Body of pancreas (tissue), 4 donors: ENCODE results near the gene CCR1. TPM values are rescaled to one million over a fixed set of nuclear protein-coding genes. Genes with fewer than 3 reads are reported as not detected.

Experiments
- ATAC-seq: fragments of 150-250 bp; one replicate; pipeline ENCODE4 v1.9.1; 2016
- DNase-seq, 4 donors: peaks; one replicate each; pipeline ENCODE4 v3.0.0-alpha.2; 2019
- H3K27ac ChIP-seq, 4 donors: fragments of 200-600 bp; sonication (generic); 1 replicate in 3 of 4; 2 replicates in 1 of 4; pipeline versions ENCODE4 v1.5.1 to v1.6.1; 2016 to 2019; ENCODE audit warnings: mild to moderate bottlenecking in 1 of 4, mixed read lengths in 1 of 4, moderate library complexity in 1 of 4
- H3K27me3 ChIP-seq, 2 donors: fragments of 200-600 bp; sonication (generic); one replicate each; pipeline ENCODE4 v1.6.0; 2016; ENCODE audit warnings: mild to moderate bottlenecking in 1 of 2
- H3K36me3 ChIP-seq, 2 donors: fragments of 200-600 bp; sonication (generic); replicated peaks in 1 of 2; 2 replicates each; pipeline ENCODE4 v1.5.1; 2016; ENCODE audit warnings: low read depth in 2 of 2; ENCODE audit not compliant: insufficient read depth in 1 of 2
- H3K4me1 ChIP-seq: fragments of 200-600 bp; sonication (generic); one replicate; pipeline ENCODE4 v1.6.0; 2016
- H3K4me3 ChIP-seq, 2 donors: fragments of 200-600 bp; sonication (generic); 1 replicate in 1 of 2; 2 replicates in 1 of 2; pipeline ENCODE4 v1.5.1; 2016 to 2019
- H3K9me3 ChIP-seq, 3 donors: fragments of 200-600 bp; sonication (generic); 1 replicate in 2 of 3; 2 replicates in 1 of 3; pipeline ENCODE4 v1.5.1; 2016
- CTCF ChIP-seq, 7 experiments: fragments of 450-650 bp in 4 of 7; fragments of 200-600 bp in 3 of 7; sonication (generic) in 3 of 7; IDR thresholded peaks; one replicate each; pipeline ENCODE4 v1.5.1; 2016 to 2019; ENCODE audit warnings: antibody characterized with exemption in 7 of 7
- POLR2A ChIP-seq, 3 donors: fragments of 450-650 bp; IDR thresholded peaks; one replicate each; pipeline ENCODE4 v1.6.1; 2016; ENCODE audit warnings: antibody characterized with exemption in 3 of 3, mild to moderate bottlenecking in 2 of 3
- WGBS, 2 donors: methylation state at CpG; one replicate each; pipeline ENCODE4 v1.1.5; 2017; 5-methylcytosine and 5-hydroxymethylcytosine counted together
- intact Hi-C: fragments of 100-400 bp; cut with DNase I; formaldehyde crosslinking; loops from one replicate; pipeline ENCODE4 v1.15.1; 2023
- total RNA-seq, 2 donors: library from RNA; depleted of rRNA; stranded (reverse); fragments of >200 nt; gene quantifications; one replicate each; pipeline ENCODE4 v1.1.0, GENCODE V29; 2016

CCR1 gene
- total RNA-seq, 2 donors from 2014 or later: 1.8 to 3.0 TPM

GRCh38 chr3:46239952-46240351, 31.8 kb upstream of the CCR1 start:
- no peak overlapping the region for H3K27ac ChIP-seq
- ATAC-seq: no peak
- H3K9me3 ChIP-seq: no peaks in the 10 kb centered on the region
- intact Hi-C loops: no loop called here
- WGBS, 2 donors: 37 to 69% methylated on average over 2 of the region's 2 CpGs
- no peaks in the 10 kb centered on the region for H3K27me3 ChIP-seq
- TF ChIP-seq CTCF (IDR thresholded peaks at IDR 0.05): no peak
- H3K36me3 ChIP-seq: no peaks in the 10 kb centered on the region
- H3K4me1 ChIP-seq: no peaks in the 10 kb centered on the region
- no peak overlapping the region for H3K4me3 ChIP-seq
- DNase-seq: no peak

- no peaks in the 10 kb centered on the region for H3K9me3 ChIP-seq
- no peaks in the 10 kb centered on the region for H3K36me3 ChIP-seq
- H3K27ac ChIP-seq: no peak overlapping the region
- intact Hi-C loops: no loop called here
- H3K4me3 ChIP-seq: no peak overlapping the region
- TF ChIP-seq POLR2A (IDR thresholded peaks at IDR 0.05) (no peak), CTCF (IDR thresholded peaks at IDR 0.05) (no peak)
- no peaks in the 10 kb centered on the region for H3K27me3 ChIP-seq
- WGBS, 2 donors: 68 to 76% methylated on average over 3 of the region's 3 CpGs
- ATAC-seq: no peak
- DNase-seq: no peak
- H3K4me1 ChIP-seq: no peaks in the 10 kb centered on the region
Observed at GRCh38 chr3:46239301-46239938, 31.3 kb upstream of the CCR1 start.

GRCh38 chr3:46238386-46238785, 30.3 kb upstream of the CCR1 start:
- Histone ChIP-seq H3K4me1 (no peaks in the 10 kb centered on the region), H3K4me3 (no peak overlapping the region), H3K9me3 (no peaks in the 10 kb centered on the region), H3K27me3 (no peaks in the 10 kb centered on the region), H3K27ac (no peak overlapping the region), H3K36me3 (no peaks in the 10 kb centered on the region)
- DNase-seq (no peak), ATAC-seq (no peak)
- no peak for TF ChIP-seq CTCF (IDR thresholded peaks at IDR 0.05)
- WGBS, 2 donors: 51 to 73% methylated on average over 4 of the region's 4 CpGs
- intact Hi-C loops: no loop called here

- intact Hi-C loops: no loop called here
- DNase-seq: no peak
- H3K4me3 ChIP-seq: no peak overlapping the region
- no peaks in the 10 kb centered on the region for H3K36me3 ChIP-seq
- no peaks in the 10 kb centered on the region for H3K4me1 ChIP-seq
- no peak overlapping the region for H3K27ac ChIP-seq
- H3K9me3 ChIP-seq: no peaks in the 10 kb centered on the region
- no peaks in the 10 kb centered on the region for H3K27me3 ChIP-seq
- 65 to 66% methylated on average over 5 of the region's 5 CpGs for WGBS, 2 donors
- ATAC-seq: no peak
- no peak for TF ChIP-seq POLR2A (IDR thresholded peaks at IDR 0.05)
- no peak for TF ChIP-seq CTCF (IDR thresholded peaks at IDR 0.05)
Observed at GRCh38 chr3:46236294-46237054, 28.4 kb upstream of the CCR1 start.

- DNase-seq: no peak
- ATAC-seq: no peak
- TF ChIP-seq POLR2A (IDR thresholded peaks at IDR 0.05): no peak
- TF ChIP-seq CTCF (IDR thresholded peaks at IDR 0.05): no peak
- H3K36me3 ChIP-seq: no peaks in the 10 kb centered on the region
- no peaks in the 10 kb centered on the region for H3K4me1 ChIP-seq
- WGBS, 2 donors: 62 to 68% methylated on average over 2 of the region's 2 CpGs
- H3K27ac ChIP-seq: no peak overlapping the region
- H3K9me3 ChIP-seq: no peaks in the 10 kb centered on the region
- no peaks in the 10 kb centered on the region for H3K27me3 ChIP-seq
- H3K4me3 ChIP-seq: no peak overlapping the region
- intact Hi-C loops: no loop called here
Observed at GRCh38 chr3:46235425-46235824, 27.3 kb upstream of the CCR1 start.
